Ishikawa (cell line): ENCODE results near the gene NKAIN2.

Experiments used
- CEBPB ChIP-seq: IDR thresholded peaks from 2 replicates; pipeline ENCODE4 v1.6.1; 2012
- EGR1 ChIP-seq: IDR thresholded peaks from 2 replicates; pipeline ENCODE4 v1.6.1; 2012
- MAX ChIP-seq: IDR thresholded peaks from 2 replicates; pipeline ENCODE4 v1.6.1; 2012
- TF ChIP-seq, protein P1 (sequence below): IDR thresholded peaks from 2 replicates; pipeline ENCODE4 v1.6.1; 2012; ENCODE audit warnings: low read depth, mild to moderate bottlenecking

DNA sequence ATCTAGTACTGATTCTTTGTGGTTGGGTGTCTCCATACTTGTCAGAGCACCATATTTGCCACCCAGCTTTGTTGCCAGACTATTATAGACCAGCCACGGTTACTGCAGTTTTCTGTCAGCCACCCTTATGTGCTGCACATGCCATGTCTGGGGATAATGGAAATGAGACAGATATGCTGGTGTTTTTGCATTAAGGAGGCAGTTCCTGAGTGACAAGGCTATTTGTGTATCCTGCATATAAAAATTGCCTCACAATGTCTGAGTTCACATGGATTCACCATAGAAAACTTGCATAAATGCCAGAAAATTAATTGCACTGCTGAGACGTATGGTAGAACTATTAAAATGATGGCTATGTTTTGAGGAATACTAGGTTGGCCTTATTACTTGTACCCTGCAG lies 51.8 kb downstream of the NKAIN2 start:
- no peak for TF ChIP-seq CEBPB
- TF ChIP-seq EGR1 = no peak
- TF ChIP-seq MAX = no peak
- TF ChIP-seq, protein P1, sequence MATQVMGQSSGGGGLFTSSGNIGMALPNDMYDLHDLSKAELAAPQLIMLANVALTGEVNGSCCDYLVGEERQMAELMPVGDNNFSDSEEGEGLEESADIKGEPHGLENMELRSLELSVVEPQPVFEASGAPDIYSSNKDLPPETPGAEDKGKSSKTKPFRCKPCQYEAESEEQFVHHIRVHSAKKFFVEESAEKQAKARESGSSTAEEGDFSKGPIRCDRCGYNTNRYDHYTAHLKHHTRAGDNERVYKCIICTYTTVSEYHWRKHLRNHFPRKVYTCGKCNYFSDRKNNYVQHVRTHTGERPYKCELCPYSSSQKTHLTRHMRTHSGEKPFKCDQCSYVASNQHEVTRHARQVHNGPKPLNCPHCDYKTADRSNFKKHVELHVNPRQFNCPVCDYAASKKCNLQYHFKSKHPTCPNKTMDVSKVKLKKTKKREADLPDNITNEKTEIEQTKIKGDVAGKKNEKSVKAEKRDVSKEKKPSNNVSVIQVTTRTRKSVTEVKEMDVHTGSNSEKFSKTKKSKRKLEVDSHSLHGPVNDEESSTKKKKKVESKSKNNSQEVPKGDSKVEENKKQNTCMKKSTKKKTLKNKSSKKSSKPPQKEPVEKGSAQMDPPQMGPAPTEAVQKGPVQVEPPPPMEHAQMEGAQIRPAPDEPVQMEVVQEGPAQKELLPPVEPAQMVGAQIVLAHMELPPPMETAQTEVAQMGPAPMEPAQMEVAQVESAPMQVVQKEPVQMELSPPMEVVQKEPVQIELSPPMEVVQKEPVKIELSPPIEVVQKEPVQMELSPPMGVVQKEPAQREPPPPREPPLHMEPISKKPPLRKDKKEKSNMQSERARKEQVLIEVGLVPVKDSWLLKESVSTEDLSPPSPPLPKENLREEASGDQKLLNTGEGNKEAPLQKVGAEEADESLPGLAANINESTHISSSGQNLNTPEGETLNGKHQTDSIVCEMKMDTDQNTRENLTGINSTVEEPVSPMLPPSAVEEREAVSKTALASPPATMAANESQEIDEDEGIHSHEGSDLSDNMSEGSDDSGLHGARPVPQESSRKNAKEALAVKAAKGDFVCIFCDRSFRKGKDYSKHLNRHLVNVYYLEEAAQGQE = no peak
